ACC112 (cell line): ENCODE results near the gene GRAMD2A.

Source experiments
- H2AFZ ChIP-seq: fragments of 200-600 bp; sonication (generic); one replicate; pipeline ENCODE4 v1.6.0; 2017; ENCODE audit warnings: antibody characterized with exemption, low read length; ENCODE audit not compliant: unreplicated experiment
- H3K27ac ChIP-seq: fragments of 200-600 bp; sonication (generic); 2 replicates; pipeline ENCODE4 v1.5.1; 2014; ENCODE audit warnings: low read depth, mild to moderate bottlenecking, antibody characterized with exemption, low read length, moderate library complexity
- H3K27me3 ChIP-seq: fragments of 200-600 bp; sonication (generic); 2 replicates; pipeline ENCODE4 v1.6.1; 2014; ENCODE audit warnings: mild to moderate bottlenecking, antibody characterized with exemption, low read length, moderate library complexity, mixed read lengths; ENCODE audit not compliant: insufficient read depth
- H3K36me3 ChIP-seq: fragments of 200-600 bp; sonication (generic); 2 replicates; pipeline ENCODE4 v1.6.1; 2016; ENCODE audit warnings: mild to moderate bottlenecking, antibody characterized with exemption, low read length, moderate library complexity, mixed read lengths; ENCODE audit not compliant: insufficient read depth
- H3K4me1 ChIP-seq: fragments of 200-600 bp; sonication (generic); one replicate; pipeline ENCODE4 v1.6.1; 2016; ENCODE audit warnings: low read length, mixed read lengths; ENCODE audit not compliant: insufficient read depth, unreplicated experiment, control insufficient read depth
- H3K4me3 ChIP-seq: fragments of 200-600 bp; sonication (generic); 2 replicates; pipeline ENCODE4 v1.5.1; 2014; ENCODE audit warnings: mild to moderate bottlenecking, low read depth, low read length
- H3K79me2 ChIP-seq: fragments of 200-600 bp; sonication (generic); one replicate; pipeline ENCODE4 v1.6.0; 2016; ENCODE audit warnings: low read length; ENCODE audit not compliant: control insufficient read depth, unreplicated experiment, insufficient read depth

Gene GRAMD2A

GRCh38 chr15:72220687-72221086 is 23.1 kb upstream of the GRAMD2A start:
- peaks cover 94% of the 10 kb centered on the region for H3K79me2 ChIP-seq
- no peak overlapping the region for H2AFZ ChIP-seq
- no peak overlapping the region for H3K4me3 ChIP-seq
- H3K27ac ChIP-seq = peak overlapping the region; percentile 17; the same call in 1 of the 2 replicates
- peaks cover 77% of the 10 kb centered on the region for H3K36me3 ChIP-seq
- peaks cover 49% of the 10 kb centered on the region for H3K4me1 ChIP-seq
- H3K27me3 ChIP-seq = no peaks in the 10 kb centered on the region

- Histone ChIP-seq H3K36me3 (peaks cover 80% of the 10 kb centered on the region), H3K27me3 (no peaks in the 10 kb centered on the region), H2AFZ (no peak overlapping the region), H3K79me2 (peaks cover 88% of the 10 kb centered on the region), H3K27ac (no peak overlapping the region), H3K4me3 (no peak overlapping the region), H3K4me1 (peaks cover 21% of the 10 kb centered on the region)
These were observed 19.6 kb upstream of the GRAMD2A start for GRCh38 chr15:72217216-72217615.

- Histone ChIP-seq H3K27me3 (no peaks in the 10 kb centered on the region), H3K4me3 (no peak overlapping the region), H3K36me3 (peaks cover 82% of the 10 kb centered on the region), H2AFZ (no peak overlapping the region), H3K27ac (no peak overlapping the region), H3K4me1 (peaks cover 14% of the 10 kb centered on the region), H3K79me2 (peaks cover 84% of the 10 kb centered on the region)
These were observed 18.5 kb upstream of the GRAMD2A start for GRCh38 chr15:72216079-72216478.

- no peaks in the 10 kb centered on the region for H3K27me3 ChIP-seq
- no peak overlapping the region for H2AFZ ChIP-seq
- H3K4me1 ChIP-seq = peaks cover 21% of the 10 kb centered on the region
- H3K4me3 ChIP-seq = no peak overlapping the region
- no peak overlapping the region for H3K27ac ChIP-seq
- peaks cover 82% of the 10 kb centered on the region for H3K36me3 ChIP-seq
- peaks cover 38% of the 10 kb centered on the region for H3K79me2 ChIP-seq
These were observed 10.0 kb upstream of the GRAMD2A start for GRCh38 chr15:72207558-72208085.

GRCh38 chr15:72206677-72207000 is 9.1 kb upstream of the GRAMD2A start:
- no peaks in the 10 kb centered on the region for H3K27me3 ChIP-seq
- H2AFZ ChIP-seq = no peak overlapping the region
- no peak overlapping the region for H3K27ac ChIP-seq
- peaks cover 36% of the 10 kb centered on the region for H3K79me2 ChIP-seq
- peaks cover 85% of the 10 kb centered on the region for H3K36me3 ChIP-seq
- no peak overlapping the region for H3K4me3 ChIP-seq
- peaks cover 21% of the 10 kb centered on the region for H3K4me1 ChIP-seq

GRCh38 chr15:72205896-72206676 is 8.5 kb upstream of the GRAMD2A start:
- Histone ChIP-seq H3K36me3 (peaks cover 84% of the 10 kb centered on the region), H3K79me2 (peaks cover 30% of the 10 kb centered on the region), H3K4me1 (peaks cover 21% of the 10 kb centered on the region), H3K27ac (no peak overlapping the region), H3K4me3 (no peak overlapping the region), H2AFZ (no peak overlapping the region), H3K27me3 (no peaks in the 10 kb centered on the region)

GRCh38 chr15:72205273-72205672 is 7.7 kb upstream of the GRAMD2A start:
- no peak overlapping the region for H2AFZ ChIP-seq
- H3K27me3 ChIP-seq = no peaks in the 10 kb centered on the region
- no peak overlapping the region for H3K4me3 ChIP-seq
- H3K36me3 ChIP-seq = peaks cover 86% of the 10 kb centered on the region
- peaks cover 24% of the 10 kb centered on the region for H3K79me2 ChIP-seq
- peaks cover 21% of the 10 kb centered on the region for H3K4me1 ChIP-seq
- no peak overlapping the region for H3K27ac ChIP-seq

GRCh38 chr15:72203507-72203837 is 5.9 kb upstream of the GRAMD2A start:
- Histone ChIP-seq H2AFZ (no peak overlapping the region), H3K79me2 (peaks cover 11% of the 10 kb centered on the region), H3K4me1 (peaks cover 21% of the 10 kb centered on the region), H3K27me3 (no peaks in the 10 kb centered on the region), H3K36me3 (peaks cover 89% of the 10 kb centered on the region), H3K27ac (peak overlapping the region; percentile 44), H3K4me3 (no peak overlapping the region)

GRCh38 chr15:72202801-72203506 is 5.4 kb upstream of the GRAMD2A start:
- H3K79me2 ChIP-seq = peaks cover 7% of the 10 kb centered on the region
- H3K36me3 ChIP-seq = peaks cover 88% of the 10 kb centered on the region
- no peaks in the 10 kb centered on the region for H3K27me3 ChIP-seq
- H3K4me3 ChIP-seq = no peak overlapping the region
- H3K27ac ChIP-seq = peak overlapping the region; percentile 44
- no peak overlapping the region for H2AFZ ChIP-seq
- H3K4me1 ChIP-seq = peaks cover 21% of the 10 kb centered on the region

- Histone ChIP-seq H3K79me2 (peaks cover under 1% of the 10 kb centered on the region), H3K4me3 (no peak overlapping the region), H3K36me3 (peaks cover 81% of the 10 kb centered on the region), H3K4me1 (peaks cover 21% of the 10 kb centered on the region), H3K27ac (no peak overlapping the region), H2AFZ (no peak overlapping the region), H3K27me3 (no peaks in the 10 kb centered on the region)
These were observed 4.7 kb upstream of the GRAMD2A start for GRCh38 chr15:72202302-72202701.
